22Rv1 (cell line): ENCODE results near the gene TMTC2.

Source experiments
- CTCF ChIP-seq: fragments of 450-650 bp; IDR thresholded peaks from 2 replicates; pipeline ENCODE4 v1.5.1; 2017; ENCODE audit warnings: mild to moderate bottlenecking
- ZFX ChIP-seq: fragments of 450-650 bp; IDR thresholded peaks from 2 replicates; pipeline ENCODE4 v1.6.1; 2017; ENCODE audit warnings: antibody characterized with exemption, borderline replicate concordance

DNA sequence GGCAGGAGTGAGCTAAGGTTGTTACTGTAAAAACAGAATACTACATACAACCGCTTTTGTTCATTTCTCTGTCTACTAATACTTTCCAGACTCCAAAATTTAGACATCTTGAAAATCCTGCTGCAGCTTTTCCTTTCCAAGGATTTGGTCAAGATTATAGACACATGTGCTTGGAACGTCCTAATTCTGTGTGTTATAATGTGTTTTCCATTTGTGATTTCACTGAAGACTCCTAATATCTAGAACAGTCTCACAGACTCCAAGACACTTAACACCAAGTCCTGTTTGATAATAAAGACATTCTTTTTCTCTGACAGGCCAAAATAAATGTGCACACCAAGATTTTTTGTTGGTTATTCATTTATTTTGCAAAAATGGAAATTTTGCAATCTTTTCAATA, 41.8 kb upstream of the TMTC2 start:
- TF ChIP-seq CTCF: no peak
- TF ChIP-seq ZFX: no peak
